GM19025 (cell line): Measurements from ENCODE around the gene DNAJC1.
A peak's percentile ranks its signal among the peaks of the same experiment; 100 is the strongest.
"Not testable (repeated sequence)": the region's sequence is repeated elsewhere in the genome, so short reads cannot be mapped to it uniquely, and the experiment has no call there.

Experiments used
- ATAC-seq: cut with Tn5 transposase; IDR thresholded peaks from one replicate; pipeline ENCODE4 v1.9.1; 2021; ENCODE audit warnings: mild to moderate bottlenecking, low read depth, moderate library complexity; ENCODE audit not compliant: unreplicated experiment

Gene DNAJC1

DNA sequence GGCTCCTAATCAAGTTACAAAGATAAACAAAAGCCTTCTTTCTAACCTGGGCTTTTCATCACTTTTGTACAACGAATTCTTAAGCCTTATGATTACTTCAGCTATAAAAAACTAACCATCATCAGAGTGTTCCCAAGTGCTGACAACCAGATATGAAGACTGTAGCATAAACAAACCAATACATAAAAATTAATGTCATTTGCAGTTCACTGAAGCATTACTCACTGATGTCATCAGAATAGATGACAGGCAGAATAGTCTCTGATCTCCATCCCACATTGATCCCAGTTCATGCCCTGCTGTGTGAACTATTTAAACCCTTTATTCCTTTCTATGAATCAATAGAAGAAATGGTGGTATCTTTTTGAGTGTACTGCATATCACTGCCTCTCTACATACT is 84.4 kb downstream of the DNAJC1 start:
- no peak for ATAC-seq

DNA sequence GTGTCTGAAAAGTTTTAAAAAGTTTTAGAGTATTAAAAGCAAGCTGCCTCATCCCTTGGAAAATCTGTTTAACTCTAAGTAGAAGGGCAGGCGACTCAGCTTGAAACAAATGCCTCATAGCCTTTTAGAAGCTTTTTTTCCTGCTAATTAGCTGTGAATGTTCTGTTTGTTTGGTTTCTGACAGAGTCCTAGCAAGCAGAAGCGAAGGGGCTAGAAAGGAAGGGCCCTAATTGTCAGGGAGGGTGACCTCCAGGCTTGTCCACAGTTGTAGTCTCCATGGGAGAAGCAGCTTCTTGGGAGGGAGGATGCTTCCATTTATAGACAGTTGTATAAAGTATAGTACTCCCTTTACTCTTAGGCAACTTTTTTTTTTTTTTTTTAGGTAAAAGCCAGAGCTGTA is 90.9 kb downstream of the DNAJC1 start:
- no peak for ATAC-seq

- no peak for ATAC-seq
These were observed 92.7 kb downstream of the DNAJC1 start for GRCh38 chr10:21910798-21911197.

DNA sequence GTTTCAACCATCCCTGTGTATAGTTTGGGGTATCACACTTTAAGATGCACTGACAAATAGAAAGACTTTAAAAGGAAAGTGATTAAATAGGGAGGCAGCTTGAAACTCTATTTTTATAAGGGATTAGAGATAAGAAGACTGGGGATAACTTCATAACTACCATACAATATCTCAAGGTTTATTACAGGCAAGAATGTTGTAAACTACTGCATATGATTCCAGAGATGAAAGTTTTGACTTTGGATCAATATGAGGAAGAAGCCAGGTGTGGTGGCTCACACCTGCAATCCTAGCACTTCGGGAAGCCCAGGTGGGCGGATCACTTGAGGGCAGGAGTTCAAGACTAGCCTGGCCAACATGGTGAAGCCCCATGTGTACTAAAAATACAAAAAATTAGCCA is 96.1 kb downstream of the DNAJC1 start:
- no peak for ATAC-seq

DNA sequence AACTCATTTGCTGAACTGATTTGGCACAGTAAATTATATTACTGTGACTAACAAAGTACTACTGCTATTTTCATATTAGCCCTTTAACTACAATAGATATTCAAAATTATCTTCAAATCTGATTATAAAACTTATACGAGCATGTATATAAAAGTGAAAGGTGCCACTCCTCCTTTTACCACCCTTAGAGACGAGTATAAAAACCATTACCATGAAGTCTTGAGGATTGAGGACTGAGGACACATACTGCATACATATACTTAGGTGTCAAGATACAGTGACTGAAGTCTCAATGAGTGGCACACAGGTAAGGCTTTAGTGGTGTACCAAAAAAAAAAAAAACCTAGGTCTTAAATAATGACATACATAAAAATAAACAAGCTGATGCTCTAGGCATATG is 98.6 kb downstream of the DNAJC1 start:
- no peak for ATAC-seq

DNA sequence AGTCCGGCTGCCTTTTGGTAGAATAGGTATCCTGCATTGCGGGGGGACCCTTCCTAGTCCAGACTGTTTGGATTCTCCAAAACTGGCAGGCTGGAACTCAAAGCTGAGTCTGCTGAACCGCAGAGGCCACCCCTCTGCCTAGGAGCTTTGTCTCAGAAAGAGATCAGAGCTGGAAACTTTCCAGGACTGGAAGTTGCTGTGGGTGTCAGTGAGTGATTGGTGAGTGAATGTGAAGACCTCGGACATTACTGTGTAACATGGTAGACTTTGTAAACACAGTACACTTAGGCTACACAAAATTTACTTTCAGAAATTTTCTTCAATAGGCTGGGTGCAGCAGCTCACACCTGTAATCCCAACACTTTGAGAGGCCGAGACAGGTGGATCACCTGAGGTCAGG is 103.8 kb downstream of the DNAJC1 start:
- ATAC-seq = no peak

GRCh38 chr10:21895932-21896331 is 107.6 kb downstream of the DNAJC1 start:
- ATAC-seq = no peak

GRCh38 chr10:21894648-21895342 is 108.7 kb downstream of the DNAJC1 start:
- no peak for ATAC-seq

DNA sequence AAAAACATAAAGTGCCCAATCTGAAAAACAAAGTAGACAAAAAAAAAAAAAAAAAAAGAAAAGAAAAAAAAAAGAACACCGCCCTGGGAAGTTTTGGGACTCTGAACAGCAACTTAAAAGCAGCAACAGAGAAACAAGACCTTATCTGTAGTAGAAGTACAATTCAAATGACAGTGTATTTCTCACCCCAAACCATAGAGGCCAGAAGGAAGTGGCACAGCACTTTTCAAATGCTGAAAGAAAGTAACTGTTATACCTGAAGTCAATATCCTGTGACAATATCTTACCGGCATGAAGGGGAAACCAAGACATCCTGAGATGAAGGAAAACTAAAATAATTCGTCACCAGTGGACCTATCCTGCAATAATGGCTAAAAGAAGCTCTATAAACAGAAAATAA is 112.1 kb downstream of the DNAJC1 start:
- ATAC-seq = no peak

GRCh38 chr10:21889477-21890275 is 113.9 kb downstream of the DNAJC1 start:
- no peak for ATAC-seq

DNA sequence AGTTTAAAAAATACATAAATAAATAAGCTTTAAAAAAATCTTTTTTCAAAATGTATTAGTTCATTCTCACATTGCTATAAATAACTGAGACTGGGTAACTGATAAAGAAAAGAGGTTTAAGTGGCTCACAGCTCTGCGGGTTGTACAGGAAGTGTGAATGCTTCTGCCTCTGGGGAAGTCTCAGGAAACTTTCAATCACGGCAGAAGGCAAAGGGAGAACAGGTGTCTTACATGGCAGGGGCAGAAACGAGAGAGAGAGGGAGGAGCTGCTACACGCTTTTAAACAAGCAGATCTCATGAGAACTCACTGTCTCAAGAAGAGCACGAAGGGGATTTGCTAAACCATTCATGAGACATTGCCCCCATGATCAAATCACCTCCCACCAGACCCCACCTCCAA is 114.6 kb downstream of the DNAJC1 start:
- peak; percentile 95 for ATAC-seq

DNA sequence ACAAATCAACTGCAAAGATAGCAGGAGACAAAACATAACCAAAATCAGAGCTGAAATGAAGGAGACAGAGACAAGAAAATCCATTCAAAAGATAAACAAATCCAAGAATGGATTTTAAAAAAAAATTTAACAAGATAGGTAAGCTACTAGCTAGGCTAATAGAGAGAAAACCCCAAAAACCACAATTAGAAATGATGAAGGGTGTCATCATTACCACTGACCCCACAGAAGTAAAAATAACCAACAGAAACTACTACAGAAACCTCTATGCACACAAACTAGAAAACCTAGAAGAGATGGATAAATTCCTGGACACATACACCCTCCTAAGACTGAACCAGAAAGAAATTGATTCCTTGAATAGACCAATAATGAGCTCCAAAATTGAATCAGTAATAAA is 117.6 kb downstream of the DNAJC1 start:
- no peak for ATAC-seq

DNA sequence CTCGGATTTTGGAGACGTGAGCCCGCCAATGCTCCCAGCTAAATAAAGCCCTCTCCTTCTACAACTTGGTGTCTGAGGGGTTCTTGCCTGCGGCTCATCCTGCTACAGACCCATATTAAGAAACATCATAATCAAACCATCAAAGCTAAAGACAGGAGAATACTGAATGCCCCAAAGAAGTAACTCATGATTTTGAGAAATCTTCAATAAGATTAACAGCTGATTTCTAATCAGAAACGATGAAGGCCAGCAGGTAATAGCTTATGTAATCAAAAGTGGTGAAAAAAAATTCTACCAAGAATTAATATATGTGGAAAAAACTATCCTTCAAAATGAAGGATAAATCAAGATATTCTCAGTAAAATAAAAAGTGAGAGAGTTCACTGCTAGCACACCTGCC is 130.3 kb downstream of the DNAJC1 start:
- ATAC-seq = no peak

- not testable (repeated sequence) for ATAC-seq
These were observed 130.8 kb downstream of the DNAJC1 start for GRCh38 chr10:21872771-21873170.

GRCh38 chr10:21870849-21871248 is 132.7 kb downstream of the DNAJC1 start:
- no peak for ATAC-seq

GRCh38 chr10:21869087-21869486 is 134.4 kb downstream of the DNAJC1 start:
- ATAC-seq = not testable (repeated sequence)

DNA sequence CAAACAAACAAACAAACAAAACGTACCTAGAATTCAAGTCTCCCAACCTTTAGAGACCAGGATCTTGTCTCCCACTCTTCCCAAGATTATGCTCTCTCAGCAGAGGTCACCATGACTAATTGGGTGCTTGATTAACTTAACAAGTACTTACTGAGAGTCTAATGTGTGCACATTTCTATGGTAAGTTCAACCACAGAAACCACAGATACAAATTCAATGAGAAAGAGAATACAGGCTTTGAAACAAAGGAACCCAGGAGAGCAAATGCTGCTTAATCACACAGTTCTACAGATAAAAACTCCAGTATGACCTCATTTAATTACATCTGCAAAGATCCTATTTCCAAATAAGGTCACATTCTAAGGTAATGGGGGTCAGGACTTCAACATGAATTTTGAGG is 142.8 kb downstream of the DNAJC1 start:
- ATAC-seq = no peak

GRCh38 chr10:21858455-21858854 is 145.1 kb downstream of the DNAJC1 start:
- ATAC-seq = no peak

GRCh38 chr10:21849607-21850006 is 153.9 kb downstream of the DNAJC1 start:
- no peak for ATAC-seq

DNA sequence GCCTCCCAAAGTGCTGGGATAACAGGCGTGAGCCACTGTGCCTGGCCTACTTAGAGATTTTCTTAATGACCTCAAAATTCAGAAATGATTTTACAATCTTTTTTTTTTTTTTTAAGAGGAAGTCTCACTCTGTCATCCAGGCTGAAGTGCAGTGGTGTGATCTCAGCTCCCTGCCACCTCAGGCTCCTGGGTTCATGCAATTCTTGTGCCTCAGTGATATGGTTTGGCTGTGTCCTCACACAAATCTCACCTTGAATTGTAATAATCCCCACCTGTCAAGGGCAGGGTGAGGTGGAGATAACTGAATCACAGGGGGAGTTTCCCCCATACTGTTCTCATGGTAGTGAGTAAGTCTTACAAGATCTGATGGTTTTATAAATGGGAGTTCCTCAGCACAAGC is 159.9 kb downstream of the DNAJC1 start:
- ATAC-seq = no peak

DNA sequence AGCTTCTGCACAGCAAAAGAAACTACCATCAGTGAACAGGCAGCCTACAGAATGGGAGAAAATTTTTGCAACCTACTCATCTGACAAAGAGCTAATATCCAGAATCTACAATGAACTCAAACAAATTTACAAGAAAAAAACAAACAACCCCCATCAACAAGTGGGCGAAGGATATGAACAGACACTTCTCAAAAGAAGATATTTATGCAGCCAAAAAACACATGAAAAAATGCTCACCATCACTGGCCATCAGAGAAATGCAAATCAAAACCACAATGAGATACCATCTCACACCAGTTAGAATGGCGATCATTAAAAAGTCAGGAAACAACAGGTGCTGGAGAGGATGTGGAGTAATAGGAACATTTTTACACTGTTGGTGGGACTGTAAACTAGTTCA is 162.3 kb downstream of the DNAJC1 start:
- ATAC-seq = not testable (repeated sequence)

DNA sequence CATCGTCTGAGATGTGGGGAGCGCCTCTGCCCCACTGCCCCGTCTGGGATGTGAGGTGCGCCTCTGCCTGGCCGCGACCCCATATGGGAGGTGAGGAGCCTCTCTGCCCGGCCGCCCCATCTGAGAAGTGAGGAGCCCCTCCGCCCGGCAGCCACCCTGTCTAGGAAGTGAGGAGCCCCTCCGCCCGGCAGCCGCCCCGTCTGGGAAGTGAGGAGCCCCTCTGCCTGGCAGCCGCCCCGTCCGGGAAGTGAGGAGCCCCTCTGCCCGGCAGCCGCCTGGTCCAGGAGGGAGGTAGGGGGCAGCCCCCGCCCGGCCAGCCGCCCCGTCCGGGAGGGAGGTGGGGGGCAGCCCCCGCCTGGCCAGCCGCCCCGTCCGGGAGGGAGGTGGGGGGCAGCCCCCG is 166.0 kb downstream of the DNAJC1 start:
- ATAC-seq = not testable (repeated sequence)
